GM12878 (cell line): ENCODE measurements around the gene ABCA3. TPM values are rescaled to one million over a fixed set of nuclear protein-coding genes. Genes with fewer than 3 reads are reported as not detected.
A peak's percentile ranks its signal among the peaks of the same experiment; 100 is the strongest.

Source experiments
- ASH2L ChIP-seq: fragments of 300-600, 200-600 bp; sonication (generic); IDR thresholded peaks from 2 replicates; pipeline ENCODE4 v1.6.1; 2017; ENCODE audit warnings: low read depth, mild to moderate bottlenecking, borderline replicate concordance
- BACH1 ChIP-seq: fragments of 450-650 bp; IDR thresholded peaks from 2 replicates; pipeline ENCODE4 v1.6.1; 2017; ENCODE audit warnings: mild to moderate bottlenecking, borderline replicate concordance
- GABPA ChIP-seq: IDR thresholded peaks from 2 replicates; pipeline ENCODE4 v1.6.1; 2014; ENCODE audit warnings: antibody characterized with exemption, low read depth, mild to moderate bottlenecking, inconsistent platforms
- MYC ChIP-seq: IDR thresholded peaks from 2 replicates; pipeline ENCODE4 v1.6.1; 2011; ENCODE audit warnings: mild to moderate bottlenecking, low read length, moderate library complexity, inconsistent platforms; ENCODE audit not compliant: insufficient read depth, insufficient replicate concordance, insufficient read length, severe bottlenecking
- RCOR1 ChIP-seq: conservative IDR thresholded peaks from 2 replicates; pipeline ENCODE4 v1.6.1; 2012; ENCODE audit warnings: low read depth, low read length, improper control_type of control experiment
- polyA plus RNA-seq, 11 experiments: library from polyadenylated mRNA; depleted of rRNA in 4 of 11; unstranded in 6 of 11; stranded (reverse) in 5 of 11; fragments of >200 nt; fragmentation: Nextera tagmentation in 4 of 11; fragmentation: Illumina TruSeq in 1 of 11; extraction: Ambion mirVana in 4 of 11; extraction: Trizol in 1 of 11; gene quantifications; 1 replicate in 1 of 11; 2 replicates in 10 of 11; pipeline versions ENCODE4 v1.2.1 to v1.2.3, GENCODE V29; 2011 to 2016; ENCODE audit warnings: inconsistent platforms in 2 of 11, missing spikeins in 2 of 11, low read depth in 1 of 11
- total RNA-seq, 4 experiments: library from RNA; depleted of rRNA in 3 of 4; stranded (reverse); fragments of >200 nt in 3 of 4; fragmentation: Illumina TruSeq in 1 of 4; extraction: Trizol in 1 of 4; gene quantifications; 2 replicates each; pipeline versions ENCODE4 v1.2.1 to v1.2.3, GENCODE V29; 2013 to 2021
- TF ChIP-seq, protein P1 (sequence below): fragments of 450-650 bp; IDR thresholded peaks from 2 replicates; pipeline ENCODE4 v1.6.1; 2018; ENCODE audit warnings: borderline replicate concordance, mild to moderate bottlenecking; ENCODE audit not compliant: partially characterized antibody
- TF ChIP-seq, protein P2 (sequence below): fragments of 450-650 bp; conservative IDR thresholded peaks from 2 replicates; pipeline ENCODE4 v1.6.1; 2017; ENCODE audit warnings: mild to moderate bottlenecking, moderate library complexity
- TF ChIP-seq, protein P3 (sequence below): IDR thresholded peaks from 2 replicates; pipeline ENCODE4 v1.6.1; 2011; ENCODE audit warnings: borderline replicate concordance, low read depth, mild to moderate bottlenecking, moderate library complexity, mixed read lengths, low read length; ENCODE audit not compliant: insufficient read depth; ENCODE audit errors: extremely low read length
- TF ChIP-seq, protein P4 (sequence below): IDR thresholded peaks from 2 replicates; pipeline ENCODE4 v1.6.1; 2012; ENCODE audit warnings: low read length, inconsistent platforms

The ABCA3 gene
- total and polyA plus RNA-seq, 10 of the 15 experiments (the other 5 are each of a cell fraction or from before 2014, with no cell fraction given) = 0.71 to 17.6 (median 6.7) TPM

DNA sequence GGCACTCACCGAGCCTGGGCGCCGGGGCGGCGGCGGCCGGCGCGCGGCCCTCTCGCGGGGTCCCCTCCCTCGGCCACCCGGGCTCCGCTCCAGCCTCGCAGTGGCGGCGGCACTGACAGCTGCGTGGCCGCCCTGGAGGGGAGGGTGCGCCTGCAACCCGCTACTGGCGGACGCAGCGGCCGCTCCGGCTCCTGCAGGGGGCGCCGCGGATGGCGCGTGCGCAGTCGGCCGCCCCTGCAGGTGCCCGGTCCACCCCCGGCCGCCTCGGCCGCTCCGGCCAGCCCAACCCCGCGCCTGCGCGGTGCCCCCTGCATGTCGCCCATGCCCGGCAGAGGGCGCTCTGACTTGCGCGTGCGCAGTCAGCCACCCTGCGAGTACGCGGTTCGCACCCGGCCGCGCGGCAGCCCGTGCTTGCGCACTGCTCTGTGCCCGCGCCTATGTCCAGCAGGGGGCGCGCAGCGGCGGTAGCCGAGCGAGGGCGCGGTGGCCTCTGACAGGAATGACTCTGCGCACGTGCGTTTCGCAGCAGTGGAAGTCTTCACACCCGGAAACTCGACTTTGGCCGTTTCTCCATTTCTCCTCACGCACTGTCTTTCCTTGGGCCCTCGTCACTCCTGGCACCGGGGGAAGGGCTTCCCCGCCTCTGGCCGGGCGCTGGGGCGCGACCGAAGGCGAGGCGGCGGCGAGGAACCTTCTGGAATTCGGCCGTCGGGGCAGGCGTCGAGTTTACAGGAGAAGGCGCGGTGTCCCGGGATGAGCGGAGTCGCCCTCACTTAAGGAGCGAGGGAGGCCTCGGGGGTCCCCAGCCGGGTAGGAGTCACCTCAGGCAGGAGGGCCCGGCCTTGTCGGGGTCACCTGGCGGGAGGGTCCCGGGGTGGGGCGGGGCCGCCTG is at the start of gene ABCA3 (continued):
- TF ChIP-seq, protein P1, sequence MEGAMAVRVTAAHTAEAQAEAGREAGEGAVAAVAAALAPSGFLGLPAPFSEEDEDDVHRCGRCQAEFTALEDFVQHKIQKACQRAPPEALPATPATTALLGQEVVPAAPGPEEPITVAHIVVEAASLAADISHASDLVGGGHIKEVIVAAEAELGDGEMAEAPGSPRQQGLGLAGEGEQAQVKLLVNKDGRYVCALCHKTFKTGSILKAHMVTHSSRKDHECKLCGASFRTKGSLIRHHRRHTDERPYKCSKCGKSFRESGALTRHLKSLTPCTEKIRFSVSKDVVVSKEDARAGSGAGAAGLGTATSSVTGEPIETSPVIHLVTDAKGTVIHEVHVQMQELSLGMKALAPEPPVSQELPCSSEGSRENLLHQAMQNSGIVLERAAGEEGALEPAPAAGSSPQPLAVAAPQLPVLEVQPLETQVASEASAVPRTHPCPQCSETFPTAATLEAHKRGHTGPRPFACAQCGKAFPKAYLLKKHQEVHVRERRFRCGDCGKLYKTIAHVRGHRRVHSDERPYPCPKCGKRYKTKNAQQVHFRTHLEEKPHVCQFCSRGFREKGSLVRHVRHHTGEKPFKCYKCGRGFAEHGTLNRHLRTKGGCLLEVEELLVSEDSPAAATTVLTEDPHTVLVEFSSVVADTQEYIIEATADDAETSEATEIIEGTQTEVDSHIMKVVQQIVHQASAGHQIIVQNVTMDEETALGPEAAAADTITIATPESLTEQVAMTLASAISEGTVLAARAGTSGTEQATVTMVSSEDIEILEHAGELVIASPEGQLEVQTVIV = no peak
- TF ChIP-seq, protein P2, sequence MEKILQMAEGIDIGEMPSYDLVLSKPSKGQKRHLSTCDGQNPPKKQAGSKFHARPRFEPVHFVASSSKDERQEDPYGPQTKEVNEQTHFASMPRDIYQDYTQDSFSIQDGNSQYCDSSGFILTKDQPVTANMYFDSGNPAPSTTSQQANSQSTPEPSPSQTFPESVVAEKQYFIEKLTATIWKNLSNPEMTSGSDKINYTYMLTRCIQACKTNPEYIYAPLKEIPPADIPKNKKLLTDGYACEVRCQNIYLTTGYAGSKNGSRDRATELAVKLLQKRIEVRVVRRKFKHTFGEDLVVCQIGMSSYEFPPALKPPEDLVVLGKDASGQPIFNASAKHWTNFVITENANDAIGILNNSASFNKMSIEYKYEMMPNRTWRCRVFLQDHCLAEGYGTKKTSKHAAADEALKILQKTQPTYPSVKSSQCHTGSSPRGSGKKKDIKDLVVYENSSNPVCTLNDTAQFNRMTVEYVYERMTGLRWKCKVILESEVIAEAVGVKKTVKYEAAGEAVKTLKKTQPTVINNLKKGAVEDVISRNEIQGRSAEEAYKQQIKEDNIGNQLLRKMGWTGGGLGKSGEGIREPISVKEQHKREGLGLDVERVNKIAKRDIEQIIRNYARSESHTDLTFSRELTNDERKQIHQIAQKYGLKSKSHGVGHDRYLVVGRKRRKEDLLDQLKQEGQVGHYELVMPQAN = no peak
- TF ChIP-seq RCOR1 = no peak
- no peak for TF ChIP-seq GABPA
- no peak for TF ChIP-seq ASH2L
- peak; percentile 61 for TF ChIP-seq BACH1
- TF ChIP-seq, protein P3, sequence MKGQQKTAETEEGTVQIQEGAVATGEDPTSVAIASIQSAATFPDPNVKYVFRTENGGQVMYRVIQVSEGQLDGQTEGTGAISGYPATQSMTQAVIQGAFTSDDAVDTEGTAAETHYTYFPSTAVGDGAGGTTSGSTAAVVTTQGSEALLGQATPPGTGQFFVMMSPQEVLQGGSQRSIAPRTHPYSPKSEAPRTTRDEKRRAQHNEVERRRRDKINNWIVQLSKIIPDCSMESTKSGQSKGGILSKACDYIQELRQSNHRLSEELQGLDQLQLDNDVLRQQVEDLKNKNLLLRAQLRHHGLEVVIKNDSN = no peak
- TF ChIP-seq, protein P4, sequence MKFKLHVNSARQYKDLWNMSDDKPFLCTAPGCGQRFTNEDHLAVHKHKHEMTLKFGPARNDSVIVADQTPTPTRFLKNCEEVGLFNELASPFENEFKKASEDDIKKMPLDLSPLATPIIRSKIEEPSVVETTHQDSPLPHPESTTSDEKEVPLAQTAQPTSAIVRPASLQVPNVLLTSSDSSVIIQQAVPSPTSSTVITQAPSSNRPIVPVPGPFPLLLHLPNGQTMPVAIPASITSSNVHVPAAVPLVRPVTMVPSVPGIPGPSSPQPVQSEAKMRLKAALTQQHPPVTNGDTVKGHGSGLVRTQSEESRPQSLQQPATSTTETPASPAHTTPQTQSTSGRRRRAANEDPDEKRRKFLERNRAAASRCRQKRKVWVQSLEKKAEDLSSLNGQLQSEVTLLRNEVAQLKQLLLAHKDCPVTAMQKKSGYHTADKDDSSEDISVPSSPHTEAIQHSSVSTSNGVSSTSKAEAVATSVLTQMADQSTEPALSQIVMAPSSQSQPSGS = no peak
- TF ChIP-seq MYC = peak; percentile 53
- TF ChIP-seq, all 136 proteins: peak for 50
